ENCODE results near the gene HMCN2.

- TF ChIP-seq, protein P1, sequence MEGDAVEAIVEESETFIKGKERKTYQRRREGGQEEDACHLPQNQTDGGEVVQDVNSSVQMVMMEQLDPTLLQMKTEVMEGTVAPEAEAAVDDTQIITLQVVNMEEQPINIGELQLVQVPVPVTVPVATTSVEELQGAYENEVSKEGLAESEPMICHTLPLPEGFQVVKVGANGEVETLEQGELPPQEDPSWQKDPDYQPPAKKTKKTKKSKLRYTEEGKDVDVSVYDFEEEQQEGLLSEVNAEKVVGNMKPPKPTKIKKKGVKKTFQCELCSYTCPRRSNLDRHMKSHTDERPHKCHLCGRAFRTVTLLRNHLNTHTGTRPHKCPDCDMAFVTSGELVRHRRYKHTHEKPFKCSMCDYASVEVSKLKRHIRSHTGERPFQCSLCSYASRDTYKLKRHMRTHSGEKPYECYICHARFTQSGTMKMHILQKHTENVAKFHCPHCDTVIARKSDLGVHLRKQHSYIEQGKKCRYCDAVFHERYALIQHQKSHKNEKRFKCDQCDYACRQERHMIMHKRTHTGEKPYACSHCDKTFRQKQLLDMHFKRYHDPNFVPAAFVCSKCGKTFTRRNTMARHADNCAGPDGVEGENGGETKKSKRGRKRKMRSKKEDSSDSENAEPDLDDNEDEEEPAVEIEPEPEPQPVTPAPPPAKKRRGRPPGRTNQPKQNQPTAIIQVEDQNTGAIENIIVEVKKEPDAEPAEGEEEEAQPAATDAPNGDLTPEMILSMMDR (IDR thresholded peaks at IDR 0.05), result no peak
- no peak for TF ChIP-seq EZH2 (IDR thresholded peaks at IDR 0.05)
- no peak for TF ChIP-seq EZH2phosphoT487 (IDR thresholded peaks at IDR 0.05)
These were observed 45.9 kb upstream of the HMCN2 start for GRCh38 chr9:130219661-130220096.

Data from neural progenitor cell (in vitro differentiated cells).